ENCODE measurements around the gene GPR160.

GRCh38 chr3:170054204-170054603 is 16.4 kb downstream of the GPR160 start:
- TF ChIP-seq YY1 (IDR thresholded peaks at IDR 0.05; ENCODE audit: insufficient read depth, insufficient read length): no peak
- no peak for TF ChIP-seq SUZ12 (IDR thresholded peaks at IDR 0.05; ENCODE audit: extremely low read depth, insufficient read depth, insufficient read length)

All from NT2/D1 (cell line).